22Rv1 (cell line): ENCODE data around the gene SREBF2.

Experiments
- CTCF ChIP-seq: fragments of 450-650 bp; IDR thresholded peaks from 2 replicates; pipeline ENCODE4 v1.5.1; 2017; ENCODE audit warnings: mild to moderate bottlenecking
- ZFX ChIP-seq: fragments of 450-650 bp; IDR thresholded peaks from 2 replicates; pipeline ENCODE4 v1.6.1; 2017; ENCODE audit warnings: antibody characterized with exemption, borderline replicate concordance

GRCh38 chr22:41793871-41794270 is 39.0 kb upstream of the SREBF2 start:
- no peak for TF ChIP-seq CTCF
- TF ChIP-seq ZFX = no peak
